ENCODE results near the gene FAM72A.
"Not testable (repeated sequence)": the region's sequence is repeated elsewhere in the genome, so short reads cannot be mapped to it uniquely, and the experiment has no call there.

GRCh38 chr1:206224190-206224776, 21.6 kb upstream of the FAM72A start:
- not testable (repeated sequence) for TF ChIP-seq CTCF (optimal IDR thresholded peaks at IDR 0.05 in 1 of 3, IDR thresholded peaks at IDR 0.05 in 1 of 3, conservative IDR thresholded peaks at IDR 0.05 in 1 of 3; ENCODE audit: extremely low read depth in 1 of 3, insufficient read depth in 2 of 3, low read length in 3 of 3); EZH2 (IDR thresholded peaks at IDR 0.05; ENCODE audit: low read length)
